GM06990 (cell line): ENCODE data around the gene COPS6.

Source experiments
- DNase-seq: peaks from one replicate; pipeline ENCODE4 v3.0.0-alpha.2; 2011; ENCODE audit not compliant: insufficient read length; ENCODE audit errors: extremely low read depth
- H3K27me3 ChIP-seq: replicated peaks from 2 replicates; pipeline ENCODE4 v1.6.0; 2011; ENCODE audit warnings: low read length; ENCODE audit not compliant: control insufficient read depth, insufficient read depth
- H3K36me3 ChIP-seq: 2 replicates; pipeline ENCODE4 v1.5.1; 2011; ENCODE audit warnings: low read length; ENCODE audit not compliant: control insufficient read depth, insufficient read depth
- H3K4me3 ChIP-seq: replicated peaks from 2 replicates; pipeline ENCODE4 v1.5.1; 2011; ENCODE audit warnings: low read depth, mild to moderate bottlenecking, control low read depth, low read length
- TF ChIP-seq, protein P1 (sequence below): IDR thresholded peaks from 2 replicates; pipeline ENCODE4 v1.5.1; 2011; ENCODE audit warnings: low read length, control low read depth, mild to moderate bottlenecking, inconsistent platforms; ENCODE audit not compliant: insufficient read depth, poor library complexity, severe bottlenecking

Gene COPS6

DNA sequence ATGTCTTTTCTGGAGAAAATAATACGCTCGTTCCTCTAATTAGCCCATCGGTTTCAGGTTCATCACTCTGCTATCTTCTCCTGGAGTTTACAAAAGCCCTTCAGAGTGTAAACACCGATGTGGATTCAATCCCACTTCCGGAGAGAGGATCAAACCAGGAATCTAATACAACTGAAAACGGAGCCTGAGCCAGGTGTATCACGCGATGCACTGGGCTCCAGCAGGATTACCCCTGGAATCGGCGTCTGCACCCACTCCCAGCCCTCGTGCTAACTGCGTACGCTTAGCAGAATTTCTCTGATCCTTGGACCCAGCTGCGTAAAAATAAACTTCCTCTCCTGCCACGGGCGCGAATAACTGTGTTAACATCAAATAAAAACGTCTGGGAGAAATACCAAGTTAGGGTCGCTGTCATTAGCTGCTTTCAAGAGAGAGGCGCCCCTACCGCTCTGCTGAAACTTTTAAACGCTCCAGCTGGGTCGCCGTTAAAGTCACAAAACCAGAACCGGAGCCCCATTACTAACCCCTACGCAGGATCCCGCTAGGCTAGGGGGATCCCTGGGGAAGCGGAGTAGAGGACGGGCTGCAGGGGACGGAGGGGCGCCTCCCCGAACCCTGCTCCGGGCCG, 7.7 kb upstream of the COPS6 start:
- peaks cover 8% of the 10 kb centered on the region for H3K36me3 ChIP-seq
- DNase-seq = no peak
- no peaks in the 10 kb centered on the region for H3K27me3 ChIP-seq
- TF ChIP-seq, protein P1, sequence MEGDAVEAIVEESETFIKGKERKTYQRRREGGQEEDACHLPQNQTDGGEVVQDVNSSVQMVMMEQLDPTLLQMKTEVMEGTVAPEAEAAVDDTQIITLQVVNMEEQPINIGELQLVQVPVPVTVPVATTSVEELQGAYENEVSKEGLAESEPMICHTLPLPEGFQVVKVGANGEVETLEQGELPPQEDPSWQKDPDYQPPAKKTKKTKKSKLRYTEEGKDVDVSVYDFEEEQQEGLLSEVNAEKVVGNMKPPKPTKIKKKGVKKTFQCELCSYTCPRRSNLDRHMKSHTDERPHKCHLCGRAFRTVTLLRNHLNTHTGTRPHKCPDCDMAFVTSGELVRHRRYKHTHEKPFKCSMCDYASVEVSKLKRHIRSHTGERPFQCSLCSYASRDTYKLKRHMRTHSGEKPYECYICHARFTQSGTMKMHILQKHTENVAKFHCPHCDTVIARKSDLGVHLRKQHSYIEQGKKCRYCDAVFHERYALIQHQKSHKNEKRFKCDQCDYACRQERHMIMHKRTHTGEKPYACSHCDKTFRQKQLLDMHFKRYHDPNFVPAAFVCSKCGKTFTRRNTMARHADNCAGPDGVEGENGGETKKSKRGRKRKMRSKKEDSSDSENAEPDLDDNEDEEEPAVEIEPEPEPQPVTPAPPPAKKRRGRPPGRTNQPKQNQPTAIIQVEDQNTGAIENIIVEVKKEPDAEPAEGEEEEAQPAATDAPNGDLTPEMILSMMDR = no peak
- H3K4me3 ChIP-seq = peak overlapping the region; percentile 93

DNA sequence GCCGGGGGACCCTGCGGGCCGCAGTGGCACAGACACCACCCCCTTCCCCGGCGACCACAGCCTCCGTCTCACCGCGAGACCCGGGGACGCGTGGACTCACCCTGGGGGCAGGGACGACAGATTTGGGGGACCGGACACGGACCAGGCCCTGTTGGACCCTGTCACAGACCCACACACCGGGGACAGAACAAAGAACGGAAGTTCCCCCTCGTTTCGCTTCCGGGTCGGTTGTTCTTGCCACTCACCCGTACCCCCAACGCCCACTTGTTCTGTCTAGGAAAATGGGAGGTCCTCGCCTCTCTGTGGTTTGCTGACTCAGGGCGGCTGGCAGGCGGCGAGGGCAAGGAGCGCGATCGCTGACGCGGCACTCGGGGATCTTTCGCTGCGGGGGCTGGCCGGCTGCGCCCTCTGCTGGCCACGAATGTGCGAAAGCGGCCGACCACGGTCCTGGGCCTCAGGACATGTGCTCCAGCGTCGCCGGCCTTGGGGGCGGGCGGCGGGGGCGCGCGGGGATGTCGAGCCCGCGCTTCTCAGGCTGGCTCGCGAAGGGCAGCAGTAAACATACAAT, 7.2 kb upstream of the COPS6 start, which contains the start of gene ZNF3:
Gene ZNF3, minus strand, starts transcription at position 189 of the 568 bp plus-strand sequence. CDS start 4,366 bp downstream, outside the sequence.
- H3K4me3 ChIP-seq = peak within 1 kb of the TSS; percentile 93
- TF ChIP-seq, protein P1 = peak; percentile 87
- peaks cover 8% of the 10 kb centered on the region for H3K36me3 ChIP-seq
- peak; percentile 99 for DNase-seq
- H3K27me3 ChIP-seq = no peaks in the 10 kb centered on the region

DNA sequence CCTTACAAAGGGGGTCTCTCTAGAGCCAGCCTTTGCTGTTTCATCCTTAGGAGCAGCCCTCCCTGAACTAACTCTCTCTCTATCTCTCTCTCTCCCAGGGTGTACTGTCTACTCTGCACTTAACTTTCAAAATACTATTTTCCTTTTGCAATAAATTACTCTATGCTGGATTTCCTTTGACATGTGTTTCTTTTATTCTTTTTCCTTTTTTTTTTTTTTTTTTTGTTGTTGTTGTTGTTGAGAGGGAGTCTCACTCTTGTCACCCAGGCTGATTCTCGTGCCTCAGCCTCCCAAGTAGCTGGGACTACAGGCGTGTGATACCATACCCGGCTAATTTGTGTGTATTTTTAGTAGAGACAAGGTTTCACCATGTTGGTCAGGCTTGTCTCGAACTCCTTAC, 5.8 kb upstream of the COPS6 start:
- TF ChIP-seq, protein P1 = no peak
- H3K4me3 ChIP-seq = no peak overlapping the region

DNA sequence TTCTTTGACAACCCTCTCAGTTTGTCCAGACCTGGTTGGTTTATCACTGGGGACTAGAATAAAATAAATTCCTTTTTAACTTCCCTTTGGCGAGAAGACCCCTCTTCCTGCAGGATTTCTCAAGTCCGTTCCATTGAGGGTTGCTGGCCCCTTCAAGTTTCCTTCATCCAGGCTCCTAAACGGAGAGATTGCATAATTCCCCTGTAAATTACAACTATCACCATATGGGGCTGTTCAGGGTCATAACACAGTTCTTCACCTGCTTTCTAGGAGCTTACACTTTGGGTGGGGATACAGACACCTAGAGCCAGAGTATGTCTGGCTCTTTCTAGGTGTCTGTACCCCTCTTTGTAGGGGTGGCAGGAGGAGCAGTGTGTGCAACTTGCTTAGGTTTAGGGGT, 3.3 kb upstream of the COPS6 start:
- Histone ChIP-seq H3K36me3 (peaks cover 2% of the 10 kb centered on the region; the same call in 1 of the 2 replicates), H3K4me3 (no peak overlapping the region), H3K27me3 (no peaks in the 10 kb centered on the region)
- no peak for DNase-seq
- TF ChIP-seq, protein P1 = no peak

More for the DNA sequence above, 5.8 kb upstream of the COPS6 start:
- DNase-seq = no peak
- Histone ChIP-seq H3K36me3 (peaks cover 4% of the 10 kb centered on the region), H3K27me3 (no peaks in the 10 kb centered on the region)

DNA sequence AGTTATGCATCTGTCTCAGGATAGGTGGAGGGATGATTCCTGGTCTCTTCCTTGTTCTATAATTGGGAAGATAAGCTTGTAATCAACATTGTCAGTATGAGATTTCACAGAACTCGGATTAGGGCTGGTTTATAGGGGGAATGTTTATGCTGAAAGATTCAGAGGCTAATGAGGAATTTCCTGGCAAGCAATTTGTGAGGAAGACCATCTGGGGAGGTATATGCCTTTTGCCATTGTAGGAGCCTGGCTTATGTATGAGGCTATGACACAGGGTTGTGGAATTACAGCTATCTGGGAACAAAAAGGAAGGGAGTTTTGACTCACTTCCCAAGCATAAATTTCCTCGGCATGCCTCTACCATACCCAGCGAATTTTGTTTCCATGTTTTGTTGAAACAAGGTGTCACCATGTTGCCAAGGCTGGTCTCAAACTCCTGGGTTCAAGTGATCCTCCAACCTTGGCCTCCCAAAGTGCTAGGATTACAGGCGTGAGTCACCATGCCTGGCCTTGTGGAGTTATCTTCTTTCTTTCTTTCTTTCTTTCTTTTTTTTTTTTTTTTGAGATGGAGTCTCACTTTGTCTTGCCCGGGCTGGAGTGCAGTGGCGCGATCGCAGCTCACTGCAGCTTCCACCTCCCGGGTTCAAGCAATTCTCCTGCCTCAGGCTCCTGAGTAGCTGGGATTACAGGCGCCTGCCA, 1.6 kb upstream of the COPS6 start:
- Histone ChIP-seq H3K36me3 (peaks cover 17% of the 10 kb centered on the region), H3K4me3 (no peak overlapping the region), H3K27me3 (no peaks in the 10 kb centered on the region)
- no peak for DNase-seq
- TF ChIP-seq, protein P1 = no peak
